CD4-positive, alpha-beta T cell (primary cell): Measurements from ENCODE around the gene LILRB1. TPM values are rescaled to one million over a fixed set of nuclear protein-coding genes. Genes with fewer than 3 reads are reported as not detected.

Source experiments
- ATAC-seq: fragments of 200-7000 bp; cut with Tn5 transposase; one replicate; pipeline ENCODE4 v1.10.0; 2022; ENCODE audit warnings: mild to moderate bottlenecking; ENCODE audit not compliant: poor library complexity
- CTCF ChIA-PET: fragments of 350-600 bp; sonication (Branson Sonifier 250); formaldehyde crosslinking; loops from one replicate; lab custom pipeline; 2021; ENCODE audit warnings: antibody characterized with exemption, inconsistent platforms; lab: Charles Lee
- POLR2A ChIA-PET: fragments of 350-600 bp; sonication (Branson Sonifier 250); formaldehyde crosslinking; loops from one replicate; lab custom pipeline; 2021; ENCODE audit warnings: antibody characterized with exemption, inconsistent platforms; lab: Charles Lee
- DNase-seq, 14 experiments: peaks; one replicate each; pipeline ENCODE4 v3.0.0-alpha.2; 2013 to 2020; ENCODE audit warnings: mixed read lengths in 2 of 14
- H3K27ac ChIP-seq, 2 donors: one replicate each; pipeline versions ENCODE4 v1.5.1 to v1.7.0; 2013; ENCODE audit warnings: low read length in 2 of 2, low read depth in 1 of 2, mild to moderate bottlenecking in 1 of 2
- H3K27me3 ChIP-seq, 2 experiments: 1 replicate in 1 of 2; 2 replicates in 1 of 2; pipeline versions ENCODE4 v1.6.1 to v1.7.0; 2013; ENCODE audit warnings: low read length in 2 of 2, control low read depth in 1 of 2, mild to moderate bottlenecking in 1 of 2, moderate library complexity in 1 of 2; ENCODE audit not compliant: insufficient read depth in 2 of 2, control insufficient read depth in 1 of 2
- H3K36me3 ChIP-seq: one replicate; pipeline ENCODE4 v1.6.1; 2013; ENCODE audit warnings: low read length, control low read depth; ENCODE audit not compliant: insufficient read depth
- H3K4me1 ChIP-seq: one replicate; pipeline ENCODE4 v1.6.1; 2013; ENCODE audit warnings: low read length, control low read depth; ENCODE audit not compliant: insufficient read depth
- H3K4me3 ChIP-seq: one replicate; pipeline ENCODE4 v1.5.1; 2013; ENCODE audit warnings: mild to moderate bottlenecking, low read length, moderate library complexity
- H3K9me3 ChIP-seq, 2 experiments: 1 replicate in 1 of 2; 2 replicates in 1 of 2; pipeline versions ENCODE4 v1.6.1 to v1.7.0; 2013; ENCODE audit warnings: low read length in 2 of 2, mild to moderate bottlenecking in 2 of 2, control low read depth in 1 of 2, moderate library complexity in 1 of 2; ENCODE audit not compliant: control insufficient read depth in 1 of 2, insufficient read depth in 1 of 2
- H3K27ac Mint-ChIP-seq: one replicate; pipeline ENCODE4 v1.8.0; 2020; ENCODE audit warnings: mixed read lengths
- H3K27me3 Mint-ChIP-seq: one replicate; pipeline ENCODE4 v1.8.0; 2021; ENCODE audit warnings: mixed read lengths
- H3K36me3 Mint-ChIP-seq: one replicate; pipeline ENCODE4 v1.8.0; 2021; ENCODE audit warnings: low read depth, mixed read lengths
- H3K4me1 Mint-ChIP-seq: one replicate; pipeline ENCODE4 v1.8.0; 2021; ENCODE audit warnings: low read depth, mixed read lengths
- H3K4me3 Mint-ChIP-seq: one replicate; pipeline ENCODE4 v1.8.0; 2020; ENCODE audit warnings: mild to moderate bottlenecking, mixed read lengths
- H3K9me3 Mint-ChIP-seq: one replicate; pipeline ENCODE4 v1.8.0; 2020; ENCODE audit warnings: mixed read lengths
- CTCF ChIP-seq: fragments of 200-600 bp; IDR thresholded peaks from one replicate; pipeline ENCODE4 v1.8.0; 2022; ENCODE audit warnings: antibody characterized with exemption, mild to moderate bottlenecking
- intact Hi-C, 2 experiments: fragments of 100-400 bp; cut with DNase I in 1 of 2; cut with micrococcal nuclease in 1 of 2; formaldehyde crosslinking; loops; one replicate each; pipeline versions ENCODE4 v1.15.1 to v1.9.0; 2023 to 2025; cut with DNase I, micrococcal nuclease
- total RNA-seq, 174 experiments: library from RNA in 2 of 174; stranded (reverse) in 2 of 174; gene quantifications; one replicate each; pipeline ENCODE4 v1.2.3 and lab custom pipeline; 2021 to 2026

Gene LILRB1
- total RNA-seq, 2 experiments from 2014 or later, result 0.22 to 0.38 TPM

- H3K27me3 Mint-ChIP-seq, result peaks cover 39% of the 10 kb centered on the region
- Histone ChIP-seq H3K27me3 (peaks cover 0 to 18% of the 10 kb centered on the region in 2 experiments), H3K4me3 (no peak overlapping the region), H3K36me3 (no peaks in the 10 kb centered on the region), H3K4me1 (peaks cover 8% of the 10 kb centered on the region), H3K9me3 (peaks cover 5 to 27% of the 10 kb centered on the region in 2 experiments), H3K27ac (no peak overlapping the region)
- DNase-seq, result no peak
- no peak for TF ChIP-seq CTCF
- intact Hi-C loops, result no loop called here
- H3K36me3 Mint-ChIP-seq, result no peaks in the 10 kb centered on the region
- peaks cover 4% of the 10 kb centered on the region for H3K9me3 Mint-ChIP-seq
- H3K27ac Mint-ChIP-seq, result no peak overlapping the region
- ATAC-seq, result no peak
- no peak overlapping the region for H3K4me3 Mint-ChIP-seq
- ChIA-PET CTCF (no interaction called here), POLR2A (no interaction called here)
- H3K4me1 Mint-ChIP-seq, result no peaks in the 10 kb centered on the region
These were observed 22.1 kb upstream of the LILRB1 start for GRCh38 chr19:54608205-54608604.

- peaks cover 8% of the 10 kb centered on the region for H3K4me1 ChIP-seq
These were observed 21.5 kb upstream of the LILRB1 start for GRCh38 chr19:54608792-54609191.

GRCh38 chr19:54609356-54609791, 20.9 kb upstream of the LILRB1 start:
- no peaks in the 10 kb centered on the region for H3K36me3 Mint-ChIP-seq
- Histone ChIP-seq H3K9me3 (peaks cover 5 to 27% of the 10 kb centered on the region in 2 experiments), H3K4me1 (peaks cover 8% of the 10 kb centered on the region), H3K27ac (no peak overlapping the region), H3K36me3 (no peaks in the 10 kb centered on the region), H3K4me3 (no peak overlapping the region), H3K27me3 (peaks cover 0 to 18% of the 10 kb centered on the region in 2 experiments)
- H3K27ac Mint-ChIP-seq, result no peak overlapping the region
- intact Hi-C loops, result no loop called here
- ChIA-PET CTCF (no interaction called here), POLR2A (no interaction called here)
- H3K9me3 Mint-ChIP-seq, result peaks cover 4% of the 10 kb centered on the region
- H3K27me3 Mint-ChIP-seq, result peaks cover 39% of the 10 kb centered on the region
- ATAC-seq (no peak), DNase-seq (no peak)
- H3K4me1 Mint-ChIP-seq, result no peaks in the 10 kb centered on the region
- H3K4me3 Mint-ChIP-seq, result no peak overlapping the region
- TF ChIP-seq CTCF, result no peak

More at GRCh38 chr19:54608792-54609191, 21.5 kb upstream of the LILRB1 start:
- intact Hi-C loops, result no loop called here
- Histone ChIP-seq H3K9me3 (peaks cover 5 to 27% of the 10 kb centered on the region in 2 experiments), H3K27ac (no peak overlapping the region), H3K27me3 (peaks cover 0 to 18% of the 10 kb centered on the region in 2 experiments), H3K4me3 (no peak overlapping the region), H3K36me3 (no peaks in the 10 kb centered on the region)
- ChIA-PET POLR2A (no interaction called here), CTCF (no interaction called here)
- Mint-ChIP-seq H3K36me3 (no peaks in the 10 kb centered on the region), H3K4me1 (no peaks in the 10 kb centered on the region), H3K9me3 (peaks cover 4% of the 10 kb centered on the region), H3K27me3 (peaks cover 39% of the 10 kb centered on the region), H3K27ac (no peak overlapping the region), H3K4me3 (no peak overlapping the region)
- ATAC-seq, result no peak
- no peak for DNase-seq
- no peak for TF ChIP-seq CTCF
